MCF 10A (cell line): ENCODE data around the gene CUEDC1. TPM values are rescaled to one million over a fixed set of nuclear protein-coding genes. Genes with fewer than 3 reads are reported as not detected.

Experiments used
- BruUV-seq: library from RNA; stranded (reverse); fragments of 400-500 nt; replicated peaks from 2 replicates; lab custom pipeline; 2021; lab: Mats Ljungman, UMichigan
- CTCF ChIA-PET: fragments of 300-600 bp; sonication (Branson Sonifier 250); formaldehyde crosslinking; extraction: SDS; loops from one replicate; lab custom pipeline; 2021; ENCODE audit warnings: antibody characterized with exemption, inconsistent platforms; lab: Yijun Ruan, JAX
- POLR2A ChIA-PET: fragments of 300-600, 350-650 bp; sonication (Branson Sonifier 250); formaldehyde crosslinking; extraction: SDS; loops from one replicate; lab custom pipeline; 2020; ENCODE audit warnings: antibody characterized with exemption, inconsistent platforms; lab: Yijun Ruan, JAX
- DNase-seq: peaks from one replicate; pipeline ENCODE4 v3.0.0-alpha.2; 2018; ENCODE audit not compliant: unreplicated experiment
- H3K27ac Mint-ChIP-seq: one replicate; pipeline ENCODE4 v1.8.0; 2022; ENCODE audit warnings: mild to moderate bottlenecking, low read depth, mixed read lengths; ENCODE audit not compliant: unreplicated experiment
- H3K27me3 Mint-ChIP-seq: one replicate; pipeline ENCODE4 v1.8.0; 2022; ENCODE audit warnings: mixed read lengths; ENCODE audit not compliant: insufficient read depth, unreplicated experiment
- H3K36me3 Mint-ChIP-seq: one replicate; pipeline ENCODE4 v1.8.0; 2022; ENCODE audit warnings: mild to moderate bottlenecking, moderate library complexity, mixed read lengths; ENCODE audit not compliant: insufficient read depth, unreplicated experiment
- H3K4me1 Mint-ChIP-seq: one replicate; pipeline ENCODE4 v1.8.0; 2022; ENCODE audit warnings: mixed read lengths; ENCODE audit not compliant: insufficient read depth, unreplicated experiment
- H3K4me3 Mint-ChIP-seq: one replicate; pipeline ENCODE4 v1.8.0; 2022; ENCODE audit warnings: mild to moderate bottlenecking, moderate library complexity, mixed read lengths; ENCODE audit not compliant: unreplicated experiment
- H3K9me3 Mint-ChIP-seq: one replicate; pipeline ENCODE4 v1.8.0; 2022; ENCODE audit warnings: mixed read lengths; ENCODE audit not compliant: unreplicated experiment
- CTCF ChIP-seq: fragments of 200-600 bp; IDR thresholded peaks from one replicate; pipeline ENCODE4 v1.8.0; 2022; ENCODE audit warnings: antibody characterized with exemption, mild to moderate bottlenecking; ENCODE audit not compliant: unreplicated experiment
- intact Hi-C: fragments of 100-400 bp; cut with micrococcal nuclease; formaldehyde crosslinking; loops from 2 replicates; pipeline ENCODE4 v1.14.1; 2022
- total RNA-seq: library from RNA; stranded (reverse); gene quantifications from 2 replicates; pipeline ENCODE4 v1.2.3, GENCODE V29; 2022

The CUEDC1 gene
- total RNA-seq, 1 experiment from 2014 or later: 15.6 TPM

DNA sequence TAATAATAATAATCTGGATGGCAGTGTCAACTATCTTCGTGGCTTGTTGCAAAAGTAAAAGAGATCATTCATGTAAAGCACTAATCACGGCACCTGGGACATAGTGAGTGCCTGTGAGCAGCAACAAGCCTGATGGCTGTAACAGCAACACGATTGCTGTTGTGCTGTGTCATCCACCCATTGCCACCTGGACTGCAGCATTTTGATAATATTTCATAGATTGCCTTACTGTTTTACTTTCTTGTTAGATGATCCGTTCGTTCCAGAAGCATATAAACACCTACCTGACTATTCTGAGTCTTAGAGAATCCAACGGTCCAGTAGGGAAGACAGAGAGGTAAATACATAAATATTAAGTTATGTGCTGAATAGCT is 102.3 kb downstream of the CUEDC1 start:
- H3K4me1 Mint-ChIP-seq: peaks cover 40% of the 10 kb centered on the region
- H3K27ac Mint-ChIP-seq: no peak overlapping the region
- intact Hi-C loops: loop anchor here (10.0 kb wide), 1 partner anchor 232 kb away; the partner anchor contains the start of gene DYNLL2
- TF ChIP-seq CTCF: no peak
- no peaks in the 10 kb centered on the region for H3K9me3 Mint-ChIP-seq
- no TSS peak for BruUV-seq
- ChIA-PET POLR2A (interaction anchor here (1.0 to 6.0 kb wide), 9 partner anchors 8 to 154 kb away, joined by 3 to 53 read pairs (median 5); partner anchors contain the start of gene SRSF1), CTCF (interaction anchor here (0.5 to 15.7 kb wide), 10 partner anchors 15 to 260 kb away, joined by 3 to 418 read pairs (median 5); partner anchors contain the start of gene VEZF1)
- no peak overlapping the region for H3K4me3 Mint-ChIP-seq
- DNase-seq: no peak
- H3K27me3 Mint-ChIP-seq: no peaks in the 10 kb centered on the region
- H3K36me3 Mint-ChIP-seq: peaks cover 16% of the 10 kb centered on the region

DNA sequence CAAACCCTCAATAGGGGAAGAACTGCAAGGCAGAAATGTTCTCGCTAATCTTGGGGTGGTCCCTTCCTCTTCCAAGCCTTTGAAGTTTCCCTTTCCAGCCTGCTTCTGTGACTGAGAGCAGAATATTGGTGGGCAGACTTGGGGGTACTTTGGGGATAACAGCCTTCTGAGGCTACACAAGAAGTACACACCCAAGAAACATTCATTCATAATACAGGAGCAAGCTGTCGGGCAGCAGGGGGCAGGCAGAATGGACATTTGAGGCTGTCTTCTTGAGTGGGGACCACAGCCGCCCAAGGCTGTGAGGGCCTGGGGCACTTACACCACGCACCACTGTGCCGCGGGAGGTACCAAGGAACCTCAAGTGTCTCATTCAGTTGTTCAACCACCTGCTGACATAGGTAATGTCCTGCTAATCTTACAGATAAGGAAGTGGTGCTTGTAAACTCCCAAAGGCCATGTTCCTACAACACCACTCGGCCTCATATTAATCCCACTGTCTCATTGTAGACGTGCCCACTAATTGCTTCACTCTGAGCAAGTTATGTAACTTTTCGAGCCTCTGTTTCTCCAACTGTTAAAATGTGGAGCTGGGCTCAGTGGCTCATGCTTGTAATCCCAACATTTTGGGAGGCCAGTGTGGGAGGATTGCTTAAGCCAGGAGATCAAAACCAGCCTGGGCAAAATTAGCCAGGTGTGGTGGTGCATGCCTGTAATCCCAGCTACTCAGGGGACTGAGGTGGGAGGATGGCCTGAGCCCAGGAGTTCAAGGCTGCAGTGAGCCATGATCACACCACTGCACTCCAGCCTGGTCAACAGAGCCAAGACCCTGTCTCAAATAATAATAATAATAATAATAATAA is 102.9 kb downstream of the CUEDC1 start:
- ChIA-PET POLR2A (interaction anchor here (0.5 to 6.0 kb wide), 16 partner anchors 8 to 499 kb away, joined by 3 to 53 read pairs (median 12); partner anchors contain the start of genes SRSF1 and SUPT4H1), CTCF (interaction anchor here (0.6 to 15.7 kb wide), 9 partner anchors 22 to 260 kb away, joined by 3 to 418 read pairs (median 4); partner anchors contain the start of gene VEZF1)
- no peak for DNase-seq
- no TSS peak for BruUV-seq
- Mint-ChIP-seq H3K4me1 (peaks cover 38% of the 10 kb centered on the region), H3K4me3 (peak overlapping the region; percentile 98), H3K36me3 (peaks cover 23% of the 10 kb centered on the region), H3K27ac (peak overlapping the region; percentile 8), H3K27me3 (no peaks in the 10 kb centered on the region), H3K9me3 (no peaks in the 10 kb centered on the region)
- no peak for TF ChIP-seq CTCF
- intact Hi-C loops: loop anchor here (10.0 kb wide), 1 partner anchor 232 kb away; the partner anchor contains the start of gene DYNLL2

GRCh38 chr17:57849874-57850754 is 105.1 kb downstream of the CUEDC1 start, which contains the start of gene MRPS23:
Gene MRPS23 (minus strand): TSS chr17:57850044. CDS start chr17:57850010, 34 bp downstream.
- ChIA-PET POLR2A (interaction anchor here (0.5 to 6.0 kb wide), 39 partner anchors 9 to 1370 kb away, joined by 3 to 53 read pairs (median 5); partner anchors contain the start of genes AKAP1, DYNLL2, GDPD1 and SRSF1), CTCF (interaction anchor here (0.6 to 15.7 kb wide), 10 partner anchors 16 to 843 kb away, joined by 3 to 418 read pairs (median 6); partner anchors contain the start of gene VEZF1)
- intact Hi-C loops: loop anchor here (2.0 to 10.0 kb wide), 2 partner anchors 25 to 235 kb away; partner anchors contain the start of gene DYNLL2

More at GRCh38 chr17:57849874-57850754, 105.1 kb downstream of the CUEDC1 start, which contains the start of gene MRPS23:
- H3K27ac Mint-ChIP-seq: peak within 1 kb of the TSS; percentile 98
- DNase-seq: peak; percentile 98
- H3K9me3 Mint-ChIP-seq: no peaks in the 10 kb centered on the region
- TSS peak; percentile 89 for BruUV-seq
- H3K4me1 Mint-ChIP-seq: peaks cover 38% of the 10 kb centered on the region
- H3K4me3 Mint-ChIP-seq: peak within 1 kb of the TSS; percentile 98
- peaks cover 33% of the 10 kb centered on the region for H3K36me3 Mint-ChIP-seq
- no peaks in the 10 kb centered on the region for H3K27me3 Mint-ChIP-seq
- TF ChIP-seq CTCF: no peak
